Renal cortical epithelial cell (primary cell): ENCODE data around the gene POLN. TPM values are rescaled to one million over a fixed set of nuclear protein-coding genes. Genes with fewer than 3 reads are reported as not detected.
"Not testable (repeated sequence)": the region's sequence is repeated elsewhere in the genome, so short reads cannot be mapped to it uniquely, and the experiment has no call there.

ENCODE experiments used
- DNase-seq: peaks from one replicate; pipeline ENCODE4 v3.0.0-alpha.2; 2011; ENCODE audit warnings: low read depth
- total RNA-seq: library from RNA; depleted of rRNA; stranded (reverse); fragments of >200 nt; gene quantifications from 2 replicates; pipeline ENCODE4 v1.2.3, GENCODE V29; 2014

The POLN gene
- total RNA-seq, 1 donor from 2014 or later = 5.5 TPM

GRCh38 chr4:2275546-2276251 is 33.8 kb upstream of the POLN start:
- no peak for DNase-seq

DNA sequence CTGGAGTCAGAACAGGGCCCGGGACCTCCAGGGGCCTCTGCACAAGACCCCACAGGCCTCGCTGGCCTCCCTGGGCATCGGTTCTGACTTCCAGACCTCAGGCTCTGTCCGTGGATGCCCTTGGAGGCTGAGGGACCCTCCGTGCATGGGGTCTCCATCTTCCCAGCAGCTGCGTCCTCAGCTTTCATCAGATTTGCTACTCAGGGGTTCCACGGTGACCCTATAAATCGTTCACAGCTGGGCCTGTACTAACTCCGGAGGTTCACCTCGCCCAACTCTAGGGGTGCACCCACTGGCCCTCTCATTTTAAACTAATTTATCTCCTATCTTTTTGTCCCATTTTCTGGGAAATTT is 33.1 kb upstream of the POLN start:
- not testable (repeated sequence) for DNase-seq

GRCh38 chr4:2274320-2275043 is 32.6 kb upstream of the POLN start:
- no peak for DNase-seq

DNA sequence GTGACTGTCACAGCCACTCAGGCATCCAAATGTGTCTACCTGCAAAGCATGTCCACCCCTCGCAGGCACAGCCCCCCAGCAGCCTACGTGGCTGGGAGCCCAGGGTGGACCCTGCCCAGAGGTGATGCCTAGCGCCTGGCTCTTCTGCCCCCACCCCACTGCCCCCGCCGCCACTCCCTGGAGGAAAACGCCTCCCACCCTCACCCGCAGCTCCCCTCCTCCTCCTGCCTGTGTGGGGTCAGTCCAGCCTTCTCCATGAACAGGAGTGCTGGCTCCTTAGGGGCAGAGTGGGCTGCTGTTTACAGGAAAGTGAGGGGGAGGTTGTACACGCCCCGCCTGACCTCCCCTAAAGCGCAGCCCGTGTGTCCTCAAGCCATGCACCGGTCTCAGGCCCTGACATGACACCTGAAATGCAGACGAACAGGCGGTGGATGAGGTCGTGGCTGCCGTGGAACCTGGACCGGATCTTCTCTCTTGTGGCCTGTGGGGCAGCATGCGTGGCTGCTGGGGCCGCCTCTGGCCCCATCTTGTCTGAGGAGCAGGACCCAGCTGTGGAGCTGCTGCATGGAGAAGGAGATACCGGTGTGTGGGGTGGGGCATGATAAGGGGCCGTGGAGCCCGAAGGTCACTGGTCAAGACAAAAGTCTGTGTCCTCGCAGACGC is 31.9 kb upstream of the POLN start:
- DNase-seq = no peak

- no peak for DNase-seq
These were observed 31.3 kb upstream of the POLN start for GRCh38 chr4:2273221-2273620.

- DNase-seq = no peak
These were observed 30.9 kb upstream of the POLN start for GRCh38 chr4:2272828-2273120.

- no peak for DNase-seq
These were observed 30.3 kb upstream of the POLN start for GRCh38 chr4:2272026-2272827.

GRCh38 chr4:2271279-2272025 is 29.5 kb upstream of the POLN start:
- DNase-seq = no peak

GRCh38 chr4:2270341-2271165 is 28.6 kb upstream of the POLN start:
- DNase-seq = no peak

DNA sequence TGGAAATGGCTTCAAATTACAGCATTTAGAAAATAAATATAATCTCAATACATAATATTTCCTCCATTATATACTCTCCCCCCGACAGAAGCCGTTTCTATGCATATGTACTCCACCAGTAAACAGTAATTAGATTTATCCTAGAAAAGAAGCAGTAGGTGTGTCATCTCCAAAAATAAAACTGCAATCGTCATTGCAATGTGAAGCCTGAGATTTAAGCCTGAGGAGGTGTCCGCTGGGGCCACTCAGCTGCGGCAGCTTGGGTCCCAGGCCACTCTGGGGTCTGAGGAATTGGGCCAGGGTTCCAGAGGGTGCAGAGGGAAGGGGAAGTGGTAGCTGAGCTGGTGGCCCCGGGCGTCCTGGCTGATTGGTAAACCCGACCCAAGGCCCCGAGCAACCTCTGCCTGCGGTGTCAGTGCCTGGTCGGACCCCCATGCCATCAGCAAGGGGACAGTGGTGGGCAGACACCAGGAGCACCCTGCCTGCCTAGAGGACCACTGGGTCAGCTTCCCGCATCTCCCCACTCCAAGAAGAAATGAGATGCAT is 27.8 kb upstream of the POLN start:
- DNase-seq = no peak

GRCh38 chr4:2269206-2269531 is 27.2 kb upstream of the POLN start:
- DNase-seq = no peak

GRCh38 chr4:2268357-2269205 is 26.7 kb upstream of the POLN start:
- DNase-seq = no peak

GRCh38 chr4:2267841-2268240 is 25.9 kb upstream of the POLN start:
- no peak for DNase-seq

GRCh38 chr4:2267320-2267811 is 25.4 kb upstream of the POLN start:
- DNase-seq = no peak

DNA sequence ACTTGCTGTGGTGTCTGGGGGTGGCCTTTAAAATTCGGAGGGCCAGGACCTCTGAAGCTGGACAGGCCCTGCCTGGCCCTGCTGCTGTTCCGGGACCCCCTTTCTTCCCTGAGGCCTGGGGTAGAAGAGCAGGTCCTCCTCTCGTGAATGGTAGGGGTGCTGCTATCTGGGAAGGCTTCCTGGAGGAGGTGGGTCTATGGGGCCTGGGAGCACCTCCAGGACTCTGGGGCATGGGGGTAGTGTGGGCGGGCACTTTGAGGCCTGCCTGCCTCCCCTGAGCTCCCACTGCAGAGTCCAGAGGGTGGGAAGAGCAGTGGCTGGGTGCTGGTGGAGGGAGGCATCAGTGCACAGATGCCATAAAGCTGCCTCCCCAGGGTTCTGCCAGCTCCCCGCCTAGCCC is 24.9 kb upstream of the POLN start:
- no peak for DNase-seq

GRCh38 chr4:2266181-2266580 is 24.3 kb upstream of the POLN start:
- DNase-seq = no peak

- no peak for DNase-seq
These were observed 23.5 kb upstream of the POLN start for GRCh38 chr4:2265113-2266110.

DNA sequence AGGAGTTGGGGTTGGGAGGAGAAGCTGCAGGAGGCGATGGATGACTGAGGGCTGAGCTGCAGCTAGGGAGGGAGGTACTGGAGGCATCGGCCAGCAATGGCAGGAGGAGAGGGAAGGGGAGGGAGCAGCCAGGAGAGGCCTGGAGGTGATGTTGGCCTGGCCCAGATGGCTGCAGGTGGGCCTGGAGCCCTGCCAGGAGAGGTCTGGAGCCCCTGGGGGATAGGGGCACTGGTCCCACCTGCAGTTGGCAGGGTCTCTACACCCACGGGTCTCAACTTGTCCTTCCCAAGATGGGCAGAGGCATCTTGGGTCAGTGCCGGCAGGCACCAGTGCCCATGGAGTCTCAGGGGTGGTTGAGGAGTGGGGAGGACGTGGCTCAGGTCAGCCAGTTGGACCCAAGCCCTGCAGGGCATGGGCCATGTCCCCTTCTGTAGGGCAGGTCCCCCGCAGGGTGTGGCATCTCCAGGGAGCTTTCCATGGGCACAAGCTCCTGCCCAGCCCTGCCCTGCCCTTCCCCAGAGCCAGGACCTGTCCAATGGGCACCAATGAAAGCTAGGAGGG is 22.6 kb upstream of the POLN start:
- DNase-seq = no peak
